Kidney (tissue), 14 donors: Measurements from ENCODE around the gene PLBD1. TPM values are rescaled to one million over a fixed set of nuclear protein-coding genes. Genes with fewer than 3 reads are reported as not detected.

Experiments
- DNase-seq, 5 donors: peaks; one replicate each; pipeline ENCODE4 v3.0.0-alpha.2; 2013 to 2020
- FAIRE-seq: peaks from 2 replicates; lab custom pipeline; 2012; peaks lifted over from hg19 to GRCh38; lab: Jason Lieb, UNC
- H3K27ac ChIP-seq, 2 donors: one replicate each; pipeline ENCODE4 v1.7.0; 2013; ENCODE audit warnings: low read depth in 2 of 2, low read length in 2 of 2, inconsistent platforms in 1 of 2
- H3K27me3 ChIP-seq: one replicate; pipeline ENCODE4 v1.7.1; 2013; ENCODE audit warnings: low read length, inconsistent platforms; ENCODE audit not compliant: control insufficient read depth, insufficient read depth
- H3K36me3 ChIP-seq, 3 donors: one replicate each; pipeline versions ENCODE4 v1.7.0 to v1.7.1; 2013; ENCODE audit warnings: low read length in 3 of 3, control low read depth in 1 of 3, inconsistent platforms in 1 of 3; ENCODE audit not compliant: insufficient read depth in 3 of 3, control insufficient read depth in 2 of 3
- H3K4me1 ChIP-seq, 3 donors: one replicate each; pipeline versions ENCODE4 v1.7.0 to v1.7.1; 2013; ENCODE audit warnings: low read length in 3 of 3, inconsistent platforms in 1 of 3, low read depth in 1 of 3; ENCODE audit not compliant: control insufficient read depth in 2 of 3, insufficient read depth in 2 of 3
- H3K4me3 ChIP-seq, 3 donors: one replicate each; pipeline versions ENCODE4 v1.7.0 to v1.8.1; 2013; ENCODE audit warnings: low read length in 3 of 3, control low read depth in 1 of 3, inconsistent platforms in 1 of 3
- H3K9ac ChIP-seq, 3 donors: one replicate each; pipeline versions ENCODE4 v1.7.0 to v1.7.1; 2013; ENCODE audit warnings: low read length in 3 of 3, control low read depth in 1 of 3, inconsistent platforms in 1 of 3
- H3K9me3 ChIP-seq, 3 donors: one replicate each; pipeline versions ENCODE4 v1.7.0 to v1.7.1; 2013; ENCODE audit warnings: low read length in 3 of 3, control low read depth in 1 of 3, inconsistent platforms in 1 of 3; ENCODE audit not compliant: control insufficient read depth in 2 of 3, insufficient read depth in 1 of 3
- CTCF ChIP-seq: IDR thresholded peaks from 3 replicates; pipeline ENCODE4 v1.5.1; 2012; ENCODE audit warnings: mild to moderate bottlenecking, moderate library complexity, borderline replicate concordance; ENCODE audit not compliant: insufficient read depth; ENCODE audit errors: extremely low read depth
- intact Hi-C: fragments of 100-400 bp; cut with DNase I; formaldehyde crosslinking; loops from one replicate; pipeline ENCODE4 v1.11.1; 2022
- polyA plus RNA-seq: library from polyadenylated mRNA; stranded (reverse); fragments of 350-450 nt; fragmentation: Illumina TruSeq; extraction: RNeasy Lipid Tissue Mini Kit (QIAGEN cat#74804); gene quantifications from one replicate; pipeline ENCODE4 v1.2.3, GENCODE V29; 2014; ENCODE audit warnings: low read depth, low replicate concordance; ENCODE audit not compliant: insufficient read depth
- total RNA-seq: library from RNA; stranded (reverse); fragmentation: NEBNext Ultra II Directional; extraction: Animal tissue kit (Norgen Biotek cat#: 25700); gene quantifications from one replicate; pipeline ENCODE4 v1.2.1, GENCODE V29; 2021
- donor health status: control.
- donor health status: control.
- donor health status: control.
- donor health status: control.
- donor health status: control.
- donor health status: DM: yes; HTN: yes; CAD: no.
- donor health status: Normal renal cell carcinoma (clear cell type).

PLBD1 gene
- total and polyA plus RNA-seq, 2 donors from 2014 or later = 28.4 to 28.6 TPM

GRCh38 chr12:14597480-14597879, 29.8 kb upstream of the PLBD1 start:
- Histone ChIP-seq H3K9ac (no peak overlapping the region), H3K4me3 (no peak overlapping the region), H3K36me3 (no peaks in the 10 kb centered on the region), H3K9me3 (peaks cover 0 to 6% (median 0%) of the 10 kb centered on the region in 3 donors), H3K4me1 (no peaks in the 10 kb centered on the region), H3K27ac (no peak overlapping the region), H3K27me3 (no peaks in the 10 kb centered on the region)
- FAIRE-seq = no peak
- no peak for TF ChIP-seq CTCF
- intact Hi-C loops = no loop called here
- DNase-seq = no peak

- no peaks in the 10 kb centered on the region for H3K27me3 ChIP-seq
- peaks cover 0 to under 1% (median 0%) of the 10 kb centered on the region in 3 donors for H3K9me3 ChIP-seq
- no peaks in the 10 kb centered on the region for H3K36me3 ChIP-seq
- H3K9ac ChIP-seq = no peak overlapping the region
- intact Hi-C loops = no loop called here
- DNase-seq (no peak), FAIRE-seq (no peak)
- no peaks in the 10 kb centered on the region for H3K4me1 ChIP-seq
- H3K27ac ChIP-seq = no peak overlapping the region
- no peak for TF ChIP-seq CTCF
- no peak overlapping the region for H3K4me3 ChIP-seq
These were observed 24.0 kb upstream of the PLBD1 start for GRCh38 chr12:14591719-14592118.

GRCh38 chr12:14589169-14590004, 21.7 kb upstream of the PLBD1 start:
- H3K4me3 ChIP-seq = no peak overlapping the region
- DNase-seq (no peak), FAIRE-seq (no peak)
- no peaks in the 10 kb centered on the region for H3K4me1 ChIP-seq
- no peak for TF ChIP-seq CTCF
- H3K27me3 ChIP-seq = no peaks in the 10 kb centered on the region
- H3K27ac ChIP-seq = no peak overlapping the region
- no peaks in the 10 kb centered on the region for H3K36me3 ChIP-seq
- H3K9ac ChIP-seq = no peak overlapping the region
- intact Hi-C loops = no loop called here
- no peaks in the 10 kb centered on the region for H3K9me3 ChIP-seq
